GM21723 (cell line): ENCODE results near the gene IL5RA.
A peak's percentile ranks its signal among the peaks of the same experiment; 100 is the strongest.

ENCODE experiments used
- ATAC-seq: cut with Tn5 transposase; IDR thresholded peaks from one replicate; pipeline ENCODE4 v1.9.1; 2021; ENCODE audit warnings: mild to moderate bottlenecking, moderate library complexity; ENCODE audit not compliant: unreplicated experiment

The IL5RA gene

GRCh38 chr3:3066910-3067309, 43.3 kb downstream of the IL5RA start:
- no peak for ATAC-seq

- ATAC-seq, result peak; percentile 88
Measured at GRCh38 chr3:3066378-3066777, 43.8 kb downstream of the IL5RA start.

GRCh38 chr3:3065876-3066275, 44.3 kb downstream of the IL5RA start:
- ATAC-seq, result no peak

GRCh38 chr3:3064297-3064696, 45.9 kb downstream of the IL5RA start:
- ATAC-seq, result no peak

GRCh38 chr3:3059645-3060044, 50.5 kb downstream of the IL5RA start:
- ATAC-seq, result no peak

- ATAC-seq, result no peak
Measured at GRCh38 chr3:3053974-3054373, 56.2 kb downstream of the IL5RA start.

GRCh38 chr3:3038201-3038991, 71.8 kb downstream of the IL5RA start:
- ATAC-seq, result no peak

- no peak for ATAC-seq
Measured at GRCh38 chr3:3037156-3037555, 73.0 kb downstream of the IL5RA start.

GRCh38 chr3:3031326-3031725, 78.8 kb downstream of the IL5RA start:
- no peak for ATAC-seq

- ATAC-seq, result peak; percentile 99
Measured at GRCh38 chr3:3027976-3028567, 82.1 kb downstream of the IL5RA start.

GRCh38 chr3:3023111-3023745, 86.9 kb downstream of the IL5RA start:
- no peak for ATAC-seq

- ATAC-seq, result no peak
Measured at GRCh38 chr3:3020209-3020608, 90.0 kb downstream of the IL5RA start.
